Neuron (in vitro differentiated cells): ENCODE measurements around the gene CHST13.

ENCODE experiments used
- H2AFZ ChIP-seq: one replicate; pipeline ENCODE4 v1.6.1; 2013; ENCODE audit warnings: low read depth, mild to moderate bottlenecking, inconsistent platforms, low read length, moderate library complexity
- H3K27me3 ChIP-seq: one replicate; pipeline ENCODE4 v1.6.1; 2013; ENCODE audit warnings: low read length; ENCODE audit not compliant: insufficient read depth
- H3K36me3 ChIP-seq: one replicate; pipeline ENCODE4 v1.6.1; 2013; ENCODE audit warnings: low read length; ENCODE audit not compliant: insufficient read depth
- H3K4me1 ChIP-seq: one replicate; pipeline ENCODE4 v1.6.1; 2013; ENCODE audit warnings: low read length; ENCODE audit not compliant: insufficient read depth
- H3K4me3 ChIP-seq: 2 replicates; pipeline ENCODE4 v1.5.1; 2013; ENCODE audit warnings: mild to moderate bottlenecking, low read length, moderate library complexity
- H3K9me3 ChIP-seq: one replicate; pipeline ENCODE4 v1.6.1; 2013; ENCODE audit warnings: low read length

CHST13 gene

DNA sequence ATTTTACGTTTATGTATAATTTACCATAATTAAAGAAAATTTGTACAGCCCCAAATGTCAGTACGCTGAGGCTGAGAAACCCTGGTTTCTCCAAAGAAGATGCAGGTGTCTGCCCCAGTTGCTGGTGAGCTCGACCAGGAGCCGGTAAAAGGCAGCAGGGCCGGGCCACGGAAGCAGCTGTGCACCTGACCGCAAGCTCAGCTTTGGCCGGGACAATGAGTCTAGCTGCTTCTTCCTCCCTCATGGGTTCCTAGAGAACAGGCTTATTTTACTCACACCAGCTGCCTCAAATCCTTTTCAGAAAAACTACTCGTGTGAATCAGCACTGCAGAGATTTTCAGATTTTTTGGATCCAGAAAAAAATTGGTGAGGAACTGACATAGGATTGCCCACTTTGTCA lies 30.2 kb upstream of the CHST13 start:
- Histone ChIP-seq H3K4me1 (no peaks in the 10 kb centered on the region), H3K9me3 (no peaks in the 10 kb centered on the region), H3K27me3 (peaks cover 16% of the 10 kb centered on the region), H3K4me3 (no peak overlapping the region), H2AFZ (no peak overlapping the region), H3K36me3 (no peaks in the 10 kb centered on the region)

DNA sequence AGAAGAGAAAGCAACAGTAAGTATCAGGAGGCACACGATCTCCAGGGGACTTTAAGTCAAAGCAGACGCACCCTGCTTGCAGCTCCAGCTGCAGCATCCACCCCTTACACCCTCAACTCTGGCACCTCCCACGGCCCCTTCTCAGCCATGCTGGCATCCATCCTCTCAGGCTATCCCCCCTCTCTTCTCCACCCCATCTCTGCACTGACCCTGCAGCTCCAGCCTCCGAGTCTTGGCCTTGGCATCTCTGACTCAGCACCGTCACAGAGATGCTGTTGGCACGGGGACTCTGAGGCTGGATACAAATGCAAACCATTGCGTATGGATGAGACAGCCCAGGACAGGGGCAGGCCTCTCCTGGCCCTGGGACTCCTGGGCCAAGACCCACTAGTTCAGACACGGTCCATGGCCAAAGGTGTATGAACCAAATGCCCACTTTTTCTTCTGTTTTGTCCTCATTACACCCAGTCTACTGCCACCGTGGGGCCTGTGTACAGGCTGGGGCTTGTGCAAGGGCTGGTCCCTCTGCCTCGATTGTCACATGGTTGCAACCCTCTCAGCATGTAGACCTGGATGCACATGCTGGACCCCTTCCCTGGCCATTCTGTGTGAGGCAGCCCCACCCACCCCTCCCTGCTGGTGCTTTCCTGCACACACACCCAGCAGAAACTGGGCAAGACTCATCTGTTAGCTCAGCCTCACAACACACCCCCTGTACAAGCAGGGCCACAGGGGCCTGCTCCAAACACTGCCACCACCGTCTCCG lies 29.6 kb upstream of the CHST13 start:
- Histone ChIP-seq H3K4me1 (no peaks in the 10 kb centered on the region), H2AFZ (no peak overlapping the region), H3K27me3 (peaks cover 16% of the 10 kb centered on the region)

DNA sequence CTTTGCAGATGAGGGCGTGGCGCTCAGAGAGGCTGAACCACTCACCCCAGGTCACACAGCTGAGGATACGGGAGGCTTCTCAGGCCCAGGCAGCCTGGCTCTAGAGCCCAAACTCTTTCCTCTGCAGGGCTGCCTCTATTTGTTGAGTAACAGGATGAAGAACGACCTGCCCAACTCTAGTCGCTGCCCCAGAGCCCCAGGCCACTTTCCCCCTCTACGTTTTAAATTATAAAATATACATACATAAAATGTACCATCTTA lies 29.1 kb upstream of the CHST13 start:
- Histone ChIP-seq H3K27me3 (peaks cover 16% of the 10 kb centered on the region), H3K4me3 (no peak overlapping the region), H3K4me1 (no peaks in the 10 kb centered on the region), H3K36me3 (no peaks in the 10 kb centered on the region), H2AFZ (no peak overlapping the region), H3K9me3 (no peaks in the 10 kb centered on the region)

More for the DNA sequence above, 29.6 kb upstream of the CHST13 start:
- H3K4me3 ChIP-seq, result no peak overlapping the region
- H3K9me3 ChIP-seq, result no peaks in the 10 kb centered on the region
- H3K36me3 ChIP-seq, result no peaks in the 10 kb centered on the region

DNA sequence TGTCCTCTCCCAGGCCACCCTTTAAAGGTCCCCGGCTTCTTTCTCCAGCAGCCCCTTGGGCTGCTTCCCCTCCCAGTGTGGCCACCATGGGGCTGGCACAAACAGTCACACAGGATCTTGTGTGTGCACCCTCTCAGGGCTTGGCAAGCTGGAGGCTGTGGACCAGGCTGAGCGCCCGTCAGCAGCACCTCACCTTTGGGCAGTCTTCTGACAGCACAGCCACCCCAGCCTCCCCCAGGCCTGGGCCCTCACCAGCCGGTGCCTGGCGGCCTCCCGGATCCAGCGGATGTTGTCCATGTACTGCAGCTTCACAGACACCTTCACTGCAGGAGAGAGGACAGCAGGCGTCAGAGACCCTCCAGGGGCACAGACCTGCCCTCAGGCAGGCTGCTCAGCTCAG lies 28.2 kb upstream of the CHST13 start:
- Histone ChIP-seq H2AFZ (no peak overlapping the region), H3K9me3 (no peaks in the 10 kb centered on the region), H3K4me3 (no peak overlapping the region), H3K36me3 (no peaks in the 10 kb centered on the region), H3K4me1 (peaks cover 2% of the 10 kb centered on the region), H3K27me3 (peaks cover 16% of the 10 kb centered on the region)

DNA sequence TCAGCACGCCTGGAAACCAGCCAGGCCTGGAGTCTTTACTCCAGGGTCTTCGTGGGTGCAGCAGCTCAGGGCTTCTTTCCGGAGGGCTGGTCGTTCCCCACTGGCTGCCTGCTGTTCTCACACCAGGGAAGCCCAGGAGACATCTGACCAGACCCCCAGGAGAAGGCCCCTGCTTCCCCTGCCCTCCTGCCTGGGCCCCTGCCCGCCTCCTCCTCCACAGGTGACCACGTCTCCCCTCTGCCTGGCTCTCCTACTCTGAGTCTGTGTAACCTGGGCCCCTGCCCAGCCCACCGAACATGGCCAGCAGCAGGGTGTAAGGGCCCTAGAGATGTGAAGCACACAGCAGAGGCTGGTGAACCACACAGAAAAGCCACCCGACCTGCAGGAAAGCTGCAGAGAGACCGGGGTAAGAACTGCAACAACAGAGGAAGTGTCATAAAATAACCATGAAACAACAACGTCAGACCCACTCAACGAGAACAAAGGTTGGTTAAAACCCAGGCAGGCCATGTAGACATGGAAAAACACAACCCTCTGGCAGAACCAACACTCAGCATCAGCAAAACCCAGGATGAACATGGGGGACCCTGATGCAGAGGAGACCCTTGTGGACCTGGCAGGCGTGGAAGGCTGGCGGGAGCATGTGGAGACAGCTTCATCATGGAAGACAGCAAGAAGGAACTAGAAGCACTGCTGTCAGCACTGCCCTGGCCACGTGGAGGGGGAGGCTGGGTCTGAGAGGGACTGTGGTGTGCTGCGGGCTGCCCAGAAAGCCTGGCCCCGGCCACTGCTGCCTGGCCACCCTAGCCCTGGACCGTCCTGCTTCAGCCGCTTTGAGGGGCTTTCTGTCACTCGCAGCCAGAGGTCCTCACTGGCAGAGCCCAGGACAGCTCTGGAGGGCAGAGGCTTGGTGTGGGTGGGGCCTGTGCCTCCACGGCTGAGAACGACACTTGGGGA lies 26.8 kb upstream of the CHST13 start:
- Histone ChIP-seq H3K9me3 (no peaks in the 10 kb centered on the region), H3K4me3 (no peak overlapping the region), H3K4me1 (peaks cover 8% of the 10 kb centered on the region), H3K36me3 (no peaks in the 10 kb centered on the region), H2AFZ (no peak overlapping the region), H3K27me3 (peaks cover 15% of the 10 kb centered on the region)

DNA sequence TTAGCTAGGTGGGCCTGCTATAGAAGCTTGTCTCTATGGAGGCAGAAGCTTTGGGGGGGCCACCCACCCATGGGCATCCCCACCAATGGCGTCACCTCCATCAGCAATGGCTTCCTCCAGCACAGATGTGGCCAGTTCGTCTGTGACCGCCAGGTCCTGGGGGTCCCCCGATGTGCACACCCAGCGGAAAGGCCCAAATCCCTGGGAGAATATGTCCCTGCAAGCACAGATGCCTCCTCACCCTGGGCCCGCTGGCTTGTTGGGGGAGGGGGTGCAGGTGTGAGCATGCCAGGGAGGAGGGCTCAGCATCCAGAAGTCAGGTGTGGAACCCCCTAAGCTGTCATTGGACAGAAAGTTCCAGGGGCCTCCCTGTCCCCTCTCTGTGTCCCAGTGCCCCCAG lies 26.0 kb upstream of the CHST13 start:
- Histone ChIP-seq H3K4me1 (peaks cover 8% of the 10 kb centered on the region), H2AFZ (no peak overlapping the region), H3K9me3 (no peaks in the 10 kb centered on the region), H3K4me3 (no peak overlapping the region), H3K36me3 (no peaks in the 10 kb centered on the region), H3K27me3 (peaks cover 10% of the 10 kb centered on the region)

DNA sequence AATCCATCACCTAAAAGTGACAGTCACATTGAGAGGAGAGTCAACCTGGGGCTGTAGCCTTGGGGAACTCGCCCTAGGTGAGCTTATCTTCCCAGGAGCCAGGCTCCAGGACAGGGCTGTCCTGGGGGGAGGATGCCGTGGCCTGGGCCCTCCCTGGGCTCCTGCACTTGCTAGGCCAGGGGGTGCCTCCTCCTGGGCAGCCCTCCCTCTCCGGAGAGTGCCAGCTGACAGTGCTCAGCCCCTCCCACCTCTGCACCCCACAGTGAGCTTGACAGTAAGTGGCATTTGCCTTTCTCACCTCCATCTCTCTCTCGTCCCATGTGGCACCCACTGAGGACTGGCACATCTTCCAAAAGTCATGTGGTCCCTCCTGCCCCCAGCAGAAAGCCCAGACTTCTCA lies 25.5 kb upstream of the CHST13 start:
- H3K4me1 ChIP-seq, result peaks cover 8% of the 10 kb centered on the region
- no peaks in the 10 kb centered on the region for H3K36me3 ChIP-seq
- no peak overlapping the region for H2AFZ ChIP-seq
- H3K4me3 ChIP-seq, result no peak overlapping the region
- H3K9me3 ChIP-seq, result no peaks in the 10 kb centered on the region
- H3K27me3 ChIP-seq, result peaks cover 6% of the 10 kb centered on the region

DNA sequence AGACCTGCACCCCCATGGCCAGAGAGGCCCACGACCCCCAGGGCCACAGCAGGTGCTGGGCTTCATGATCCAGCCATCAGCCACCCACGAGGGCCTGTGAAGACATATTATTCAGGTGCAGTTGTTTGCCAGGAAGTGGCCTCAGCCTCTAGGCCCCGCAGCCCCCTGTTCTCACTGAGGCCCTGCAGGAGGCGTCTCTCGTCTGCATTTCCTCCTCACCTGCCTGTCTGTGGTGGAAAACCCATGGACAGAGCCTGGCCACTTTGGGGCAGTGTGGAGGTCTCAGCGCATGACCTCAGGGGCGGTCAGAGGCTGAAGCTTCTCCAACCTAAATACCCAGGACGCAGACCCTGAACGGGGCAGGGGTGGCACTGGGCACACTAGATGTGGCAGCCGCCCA lies 25.0 kb upstream of the CHST13 start:
- Histone ChIP-seq H2AFZ (no peak overlapping the region), H3K36me3 (no peaks in the 10 kb centered on the region), H3K9me3 (no peaks in the 10 kb centered on the region), H3K4me3 (no peak overlapping the region), H3K27me3 (peaks cover 6% of the 10 kb centered on the region), H3K4me1 (peaks cover 8% of the 10 kb centered on the region)

DNA sequence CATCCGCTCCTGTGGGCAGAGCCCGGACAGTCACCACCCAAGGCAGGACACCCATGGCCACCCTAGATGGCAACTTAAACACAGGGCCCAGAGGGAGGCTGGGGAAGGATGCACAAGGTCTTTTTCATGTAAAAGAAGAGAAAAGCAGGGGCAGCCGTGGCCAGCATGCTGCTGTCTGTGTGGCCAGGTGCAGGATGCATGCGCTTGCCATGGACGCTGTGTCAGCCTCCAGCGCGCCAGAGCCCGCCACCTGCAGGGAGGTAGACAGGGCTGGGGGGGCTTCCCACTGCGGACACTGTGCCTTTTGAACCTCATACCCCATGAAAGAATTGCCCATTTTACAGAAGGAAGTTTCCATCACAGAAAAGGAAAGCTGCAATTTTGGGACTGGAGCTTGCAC lies 24.6 kb upstream of the CHST13 start:
- Histone ChIP-seq H3K4me1 (peaks cover 8% of the 10 kb centered on the region), H3K9me3 (no peaks in the 10 kb centered on the region), H2AFZ (no peak overlapping the region), H3K4me3 (no peak overlapping the region), H3K36me3 (no peaks in the 10 kb centered on the region), H3K27me3 (peaks cover 2% of the 10 kb centered on the region)

DNA sequence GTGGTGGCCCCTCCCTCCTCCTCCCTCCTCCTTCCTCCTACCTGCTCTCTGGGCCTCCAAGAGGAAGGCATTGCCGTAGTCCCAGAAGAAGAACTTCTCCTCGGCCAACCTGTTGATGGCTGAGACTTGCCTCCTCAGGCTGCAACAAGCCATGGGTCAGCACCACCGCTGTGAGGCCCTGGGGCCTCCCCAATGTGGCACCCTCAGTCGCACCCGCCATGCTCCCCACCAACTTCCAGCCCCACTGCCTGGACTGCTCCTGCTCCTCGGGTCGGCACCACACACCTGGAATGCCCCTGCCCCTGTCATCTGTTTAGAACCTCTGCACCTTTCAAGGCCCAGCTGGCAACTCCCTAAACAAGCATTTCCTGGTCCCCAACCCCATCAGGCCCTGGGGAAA lies 23.9 kb upstream of the CHST13 start:
- Histone ChIP-seq H2AFZ (no peak overlapping the region), H3K36me3 (no peaks in the 10 kb centered on the region), H3K9me3 (no peaks in the 10 kb centered on the region), H3K4me1 (peaks cover 8% of the 10 kb centered on the region), H3K27me3 (no peaks in the 10 kb centered on the region), H3K4me3 (no peak overlapping the region)

DNA sequence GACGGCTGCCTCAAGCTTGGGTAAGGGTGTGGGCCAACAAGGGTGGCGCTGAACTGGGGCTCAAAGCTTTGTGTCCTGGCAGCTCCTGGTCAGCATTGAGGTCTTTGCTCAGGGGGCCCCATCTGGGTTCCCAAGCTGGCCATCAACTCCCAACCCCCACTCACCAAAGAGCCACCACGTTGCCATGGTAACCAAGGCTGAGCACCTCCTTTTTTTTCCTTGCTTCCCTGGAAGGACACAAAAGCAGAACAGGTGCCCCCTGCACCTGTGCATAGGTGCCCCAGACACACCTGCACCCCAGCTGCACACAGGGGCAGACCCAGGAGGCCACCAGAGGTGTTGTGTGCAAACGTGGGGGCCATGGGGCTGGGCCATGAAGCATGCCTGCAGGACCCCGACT lies 22.9 kb upstream of the CHST13 start:
- peaks cover under 1% of the 10 kb centered on the region for H3K27me3 ChIP-seq
- no peak overlapping the region for H3K4me3 ChIP-seq
- H2AFZ ChIP-seq, result no peak overlapping the region
- no peaks in the 10 kb centered on the region for H3K36me3 ChIP-seq
- H3K9me3 ChIP-seq, result no peaks in the 10 kb centered on the region
- peaks cover 8% of the 10 kb centered on the region for H3K4me1 ChIP-seq

DNA sequence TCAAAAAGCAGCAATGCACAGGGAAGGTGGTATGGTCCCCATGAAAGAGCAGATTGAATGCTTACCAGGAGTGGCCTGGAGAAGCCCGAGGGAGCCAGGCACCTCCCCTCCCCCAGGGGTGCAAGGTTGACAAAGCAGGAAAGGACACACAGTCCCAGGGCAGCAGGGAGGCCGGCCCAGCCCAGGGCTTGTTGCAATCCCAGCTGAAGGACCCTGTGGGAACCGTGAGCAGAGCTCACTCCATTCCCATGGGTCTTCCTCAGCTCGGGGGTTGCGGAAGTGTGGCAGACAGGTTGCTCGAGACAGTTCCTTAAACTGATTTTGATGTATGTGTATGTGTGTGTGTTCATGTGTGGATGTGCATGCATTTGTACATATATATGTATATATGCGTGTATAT lies 22.2 kb upstream of the CHST13 start:
- Histone ChIP-seq H3K4me3 (no peak overlapping the region), H3K36me3 (no peaks in the 10 kb centered on the region), H2AFZ (no peak overlapping the region), H3K4me1 (peaks cover 8% of the 10 kb centered on the region), H3K9me3 (no peaks in the 10 kb centered on the region), H3K27me3 (peaks cover 2% of the 10 kb centered on the region)

DNA sequence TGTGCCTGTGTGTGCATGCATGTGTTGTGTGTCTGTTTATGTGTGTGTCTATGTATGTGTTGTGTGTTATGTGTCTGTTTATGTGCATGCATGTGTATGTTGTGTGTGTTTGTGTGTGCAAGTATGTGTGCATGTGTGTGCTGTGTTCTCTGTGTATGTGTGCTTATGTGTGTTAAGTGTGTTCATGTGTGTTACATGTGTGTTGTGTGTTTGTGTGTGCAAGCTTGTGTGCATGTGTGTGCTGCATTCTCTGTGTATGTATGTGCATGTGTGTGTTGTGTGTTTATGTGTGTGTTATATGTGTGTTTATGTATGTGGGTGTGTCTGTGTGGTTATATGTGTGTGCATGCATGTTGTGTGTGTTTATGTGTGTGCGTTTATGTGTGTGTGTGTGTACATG lies 21.3 kb upstream of the CHST13 start:
- peaks cover 8% of the 10 kb centered on the region for H3K4me1 ChIP-seq
- no peaks in the 10 kb centered on the region for H3K9me3 ChIP-seq
- no peak overlapping the region for H3K4me3 ChIP-seq
- H3K36me3 ChIP-seq, result no peaks in the 10 kb centered on the region
- no peak overlapping the region for H2AFZ ChIP-seq
- H3K27me3 ChIP-seq, result peaks cover 2% of the 10 kb centered on the region
